IMR-90 (cell line): Measurements from ENCODE around the gene POLR1D. TPM values are rescaled to one million over a fixed set of nuclear protein-coding genes. Genes with fewer than 3 reads are reported as not detected.

Experiments used
- ATAC-seq: fragments of 200-7000 bp; cut with Tn5 transposase; 2 replicates; pipeline ENCODE4 v1.9.1; 2020; ENCODE audit warnings: low read depth, mild to moderate bottlenecking, moderate library complexity
- BruUV-seq: library from RNA; stranded (reverse); fragments of 400-500 nt; replicated peaks from 2 replicates; lab custom pipeline; 2021; lab: Mats Ljungman, UMichigan
- CTCF ChIA-PET: fragments of 300-600 bp; formaldehyde crosslinking; extraction: SDS; loops from one replicate; lab custom pipeline; 2021; ENCODE audit warnings: antibody characterized with exemption; lab: Yijun Ruan, JAX
- POLR2A ChIA-PET: fragments of 300-600 bp; sonication (Branson Sonifier 250); formaldehyde crosslinking; loops from one replicate; lab custom pipeline; 2022; ENCODE audit warnings: antibody characterized with exemption; ENCODE audit not compliant: unreplicated experiment; lab: Charles Lee
- DNase-seq: peaks from one replicate; pipeline ENCODE4 v3.0.0; 2013
- H2AFZ ChIP-seq: replicated peaks from 2 replicates; pipeline ENCODE3; 2013; ENCODE audit warnings: low read length, mild to moderate bottlenecking; ENCODE audit not compliant: poor library complexity
- H2AK5ac ChIP-seq: 2 replicates; pipeline ENCODE4 v1.6.1; 2013; ENCODE audit warnings: low read depth, low read length, inconsistent platforms
- H2AK9ac ChIP-seq: replicated peaks from 2 replicates; pipeline ENCODE3; 2013; ENCODE audit warnings: mild to moderate bottlenecking, low read depth, low read length, moderate library complexity; ENCODE audit not compliant: poor library complexity
- H2BK120ac ChIP-seq: 2 replicates; pipeline ENCODE4 v1.6.1; 2013; ENCODE audit warnings: low read depth, low read length, inconsistent platforms
- H2BK15ac ChIP-seq: 3 replicates; pipeline ENCODE4 v1.6.1; 2013; ENCODE audit warnings: low read depth, low read length, inconsistent platforms
- H2BK20ac ChIP-seq: 2 replicates; pipeline ENCODE4 v1.6.1; 2013; ENCODE audit warnings: low read depth, mild to moderate bottlenecking, inconsistent platforms, low read length, moderate library complexity
- H2BK5ac ChIP-seq: 2 replicates; pipeline ENCODE4 v1.6.1; 2013; ENCODE audit warnings: mild to moderate bottlenecking, low read depth, low read length, inconsistent platforms; ENCODE audit not compliant: poor library complexity, severe bottlenecking
- H3K14ac ChIP-seq: replicated peaks from 2 replicates; pipeline ENCODE4 v1.6.1; 2013; ENCODE audit warnings: low read depth, low read length, inconsistent platforms
- H3K18ac ChIP-seq: 2 replicates; pipeline ENCODE4 v1.6.1; 2013; ENCODE audit warnings: low read depth, low read length, control low read depth
- H3K23ac ChIP-seq: 2 replicates; pipeline ENCODE4 v1.6.1; 2013; ENCODE audit warnings: low read depth, low read length, inconsistent platforms
- H3K27ac ChIP-seq: 2 replicates; pipeline ENCODE4 v1.5.1; 2013; ENCODE audit warnings: mild to moderate bottlenecking, control low read depth, low read length; ENCODE audit not compliant: insufficient read depth
- H3K27me3 ChIP-seq: 2 replicates; pipeline ENCODE4 v1.6.1; 2013; ENCODE audit warnings: low read length; ENCODE audit not compliant: control insufficient read depth, insufficient read depth
- H3K36me3 ChIP-seq: 2 replicates; pipeline ENCODE4 v1.6.1; 2013; ENCODE audit warnings: low read length, mixed read lengths; ENCODE audit not compliant: control insufficient read depth, insufficient read depth
- H3K4ac ChIP-seq: 2 replicates; pipeline ENCODE4 v1.6.1; 2013; ENCODE audit warnings: low read depth, low read length, inconsistent platforms
- H3K4me1 ChIP-seq: 2 replicates; pipeline ENCODE4 v1.6.1; 2013; ENCODE audit warnings: low read length, mixed read lengths; ENCODE audit not compliant: control insufficient read depth, insufficient read depth
- H3K4me2 ChIP-seq: 2 replicates; pipeline ENCODE4 v1.6.1; 2013; ENCODE audit warnings: low read depth, mild to moderate bottlenecking, control low read depth, low read length, moderate library complexity
- H3K4me3 ChIP-seq: 2 replicates; pipeline ENCODE4 v1.5.1; 2013; ENCODE audit warnings: low read depth, mild to moderate bottlenecking, control low read depth, low read length, moderate library complexity; ENCODE audit not compliant: insufficient read depth
- H3K56ac ChIP-seq: 2 replicates; pipeline ENCODE4 v1.6.1; 2013; ENCODE audit warnings: low read length, inconsistent platforms; ENCODE audit not compliant: insufficient read depth; ENCODE audit errors: extremely low read depth
- H3K79me1 ChIP-seq, 2 experiments: 2 replicates each; pipeline ENCODE4 v1.6.1; 2013; ENCODE audit warnings: low read length in 2 of 2, inconsistent platforms in 1 of 2, low read depth in 1 of 2
- H3K9ac ChIP-seq: 2 replicates; pipeline ENCODE4 v1.6.1; 2013; ENCODE audit warnings: low read depth, low read length, control low read depth
- H3K9me1 ChIP-seq: 2 replicates; pipeline ENCODE4 v1.6.1; 2013; ENCODE audit warnings: low read length, inconsistent platforms; ENCODE audit not compliant: insufficient read depth
- H3K9me3 ChIP-seq: 2 replicates; pipeline ENCODE4 v1.6.1; 2013; ENCODE audit warnings: low read length; ENCODE audit not compliant: control insufficient read depth, insufficient read depth
- H4K20me1 ChIP-seq: 2 replicates; pipeline ENCODE4 v1.6.1; 2013; ENCODE audit warnings: low read length, inconsistent platforms; ENCODE audit not compliant: insufficient read depth
- H4K5ac ChIP-seq: 2 replicates; pipeline ENCODE4 v1.6.1; 2013; ENCODE audit warnings: mild to moderate bottlenecking, low read depth, low read length, control low read depth
- H4K8ac ChIP-seq, 2 experiments: 2 replicates each; pipeline ENCODE4 v1.6.1; 2013; ENCODE audit warnings: low read depth in 2 of 2, low read length in 2 of 2, control low read depth in 1 of 2, inconsistent platforms in 1 of 2
- H4K91ac ChIP-seq: 2 replicates; pipeline ENCODE4 v1.6.1; 2013; ENCODE audit warnings: low read depth, low read length, inconsistent platforms; ENCODE audit not compliant: insufficient read depth
- BHLHE40 ChIP-seq: fragments of 150-350 bp; IDR thresholded peaks from 2 replicates; pipeline ENCODE4 v1.6.1; 2016; ENCODE audit warnings: mild to moderate bottlenecking, low read depth, low read length
- ELK1 ChIP-seq: fragments of 150-350 bp; IDR thresholded peaks from 2 replicates; pipeline ENCODE4 v1.6.1; 2016; ENCODE audit warnings: low read depth, mild to moderate bottlenecking, low read length, moderate library complexity, borderline replicate concordance
- FOS ChIP-seq: fragments of 150-350 bp; IDR thresholded peaks from 2 replicates; pipeline ENCODE4 v1.6.1; 2016; ENCODE audit warnings: low read depth, low read length
- dilution Hi-C: fragments of 300-500 bp; cut with HindIII; formaldehyde crosslinking; loops from one replicate; pipeline ENCODE4 v1.14.3; 2018; ENCODE audit warnings: low sequenced_read_pairs; ENCODE audit not compliant: unreplicated experiment
- in situ Hi-C: fragments of 300-500 bp; cut with MboI; formaldehyde crosslinking; loops from 3 replicates; pipeline ENCODE4 v1.14.3; 2019; ENCODE audit warnings: low sequenced_read_pairs, inconsistent platforms, mixed read lengths
- intact Hi-C: fragments of 100-400 bp; cut with micrococcal nuclease; formaldehyde crosslinking; loops from 2 replicates; pipeline ENCODE4 v1.10.0; 2022
- polyA plus RNA-seq, 3 experiments: library from polyadenylated mRNA; depleted of rRNA; stranded (reverse); fragments of >200 nt; gene quantifications; 2 replicates each; pipeline ENCODE4 v1.2.3, GENCODE V29; 2012; ENCODE audit warnings: low replicate concordance in 1 of 3
- total RNA-seq: library from RNA; depleted of rRNA; stranded (reverse); fragments of >200 nt; gene quantifications from 2 replicates; pipeline ENCODE4 v1.2.3, GENCODE V29; 2012

The POLR1D gene
- total and polyA plus RNA-seq, 2 of the 4 experiments (the other 2 are of a cell fraction): 65.4 to 110 TPM

GRCh38 chr13:27658546-27658945 is 36.9 kb downstream of the POLR1D start:
- Histone ChIP-seq H3K79me1 (peaks cover 26 to 42% of the 10 kb centered on the region in 2 experiments), H3K4ac (no peak overlapping the region), H4K5ac (no peak overlapping the region), H3K36me3 (peaks cover 2% of the 10 kb centered on the region), H2BK5ac (no peak overlapping the region), H4K20me1 (no peaks in the 10 kb centered on the region; the same call in 1 of the 2 replicates), H3K27me3 (no peaks in the 10 kb centered on the region), H3K9me3 (no peaks in the 10 kb centered on the region), H2AK9ac (no peak overlapping the region), H3K23ac (no peak overlapping the region), H3K14ac (no peak overlapping the region), H3K4me1 (peaks cover 5% of the 10 kb centered on the region), H3K18ac (no peak overlapping the region), H4K91ac (no peak overlapping the region), H3K56ac (no peak overlapping the region), H2BK20ac (no peak overlapping the region), H3K9ac (no peak overlapping the region), H2BK15ac (no peak overlapping the region), H4K8ac (no peak overlapping the region), H3K4me2 (no peak overlapping the region), H2BK120ac (no peak overlapping the region), H3K9me1 (peaks cover 10% of the 10 kb centered on the region; the same call in 1 of the 2 replicates), H3K4me3 (no peak overlapping the region), H2AK5ac (no peak overlapping the region), H3K27ac (peak overlapping the region; percentile 59; the same call in 1 of the 2 replicates), H2AFZ (no peak overlapping the region)
- intact Hi-C loops (no loop called here), in situ Hi-C loops (no loop called here), dilution Hi-C loops (no loop called here)
- TF ChIP-seq BHLHE40 (no peak), FOS (no peak), ELK1 (no peak)
- ChIA-PET POLR2A (no interaction called here), CTCF (no interaction called here)
- no TSS peak for BruUV-seq
- DNase-seq (peak; percentile 60), ATAC-seq (peak; percentile 47)
